GOT3 (cell line): ENCODE data around the gene P2RX6.
"Not testable (repeated sequence)": the region's sequence is repeated elsewhere in the genome, so short reads cannot be mapped to it uniquely, and the experiment has no call there.

Experiments used
- DNase-seq: peaks from one replicate; lab custom pipeline; 2025; ENCODE audit warnings: mixed read lengths; lab: John Stamatoyannopoulos, UW

The P2RX6 gene

GRCh38 chr22:21052715-21053459, 37.9 kb downstream of the P2RX6 start:
- DNase-seq = no peak

- no peak for DNase-seq
These were observed 39.2 kb downstream of the P2RX6 start for GRCh38 chr22:21054046-21054713.

GRCh38 chr22:21054714-21055563, 40.0 kb downstream of the P2RX6 start:
- no peak for DNase-seq

GRCh38 chr22:21055564-21055834, 40.5 kb downstream of the P2RX6 start:
- no peak for DNase-seq

- DNase-seq = no peak
These were observed 40.9 kb downstream of the P2RX6 start for GRCh38 chr22:21055880-21056319.

GRCh38 chr22:21060363-21060762, 45.4 kb downstream of the P2RX6 start:
- not testable (repeated sequence) for DNase-seq

GRCh38 chr22:21061660-21062321, 46.8 kb downstream of the P2RX6 start:
- not testable (repeated sequence) for DNase-seq

GRCh38 chr22:21064425-21064824, 49.5 kb downstream of the P2RX6 start:
- DNase-seq = not testable (repeated sequence)

GRCh38 chr22:21064917-21065864, 50.2 kb downstream of the P2RX6 start:
- no peak for DNase-seq

- DNase-seq = no peak
These were observed 52.3 kb downstream of the P2RX6 start for GRCh38 chr22:21067075-21067900.

- no peak for DNase-seq
These were observed 53.1 kb downstream of the P2RX6 start for GRCh38 chr22:21067901-21068680.

GRCh38 chr22:21068681-21069276, 53.8 kb downstream of the P2RX6 start:
- DNase-seq = no peak

GRCh38 chr22:21069375-21069774, 54.4 kb downstream of the P2RX6 start:
- no peak for DNase-seq

GRCh38 chr22:21070690-21071615, 56.0 kb downstream of the P2RX6 start:
- no peak for DNase-seq

GRCh38 chr22:21071796-21072195, 56.8 kb downstream of the P2RX6 start:
- not testable (repeated sequence) for DNase-seq

- no peak for DNase-seq
These were observed 58.1 kb downstream of the P2RX6 start for GRCh38 chr22:21073023-21073422.

- no peak for DNase-seq
These were observed 58.5 kb downstream of the P2RX6 start for GRCh38 chr22:21073482-21073881.
